Glutamatergic neuron (in vitro differentiated cells): ENCODE measurements around the gene NPAS2. TPM values are rescaled to one million over a fixed set of nuclear protein-coding genes. Genes with fewer than 3 reads are reported as not detected.

Source experiments
- DNase-seq: peaks from one replicate; pipeline ENCODE4 v3.0.0; 2022
- H3K27ac Mint-ChIP-seq: one replicate; pipeline ENCODE4 v1.8.0; 2020; ENCODE audit warnings: mild to moderate bottlenecking, mixed read lengths, inconsistent platforms; ENCODE audit not compliant: unreplicated experiment
- H3K27me3 Mint-ChIP-seq: one replicate; pipeline ENCODE4 v1.8.0; 2020; ENCODE audit warnings: mild to moderate bottlenecking, moderate library complexity, mixed read lengths, inconsistent platforms; ENCODE audit not compliant: unreplicated experiment
- H3K36me3 Mint-ChIP-seq: one replicate; pipeline ENCODE4 v1.8.0; 2020; ENCODE audit warnings: mild to moderate bottlenecking, mixed read lengths, inconsistent platforms; ENCODE audit not compliant: unreplicated experiment
- H3K4me1 Mint-ChIP-seq: one replicate; pipeline ENCODE4 v1.8.0; 2020; ENCODE audit warnings: mild to moderate bottlenecking, low read depth, mixed read lengths, inconsistent platforms; ENCODE audit not compliant: unreplicated experiment
- H3K4me3 Mint-ChIP-seq: one replicate; pipeline ENCODE4 v1.8.0; 2020; ENCODE audit warnings: mild to moderate bottlenecking, mixed read lengths, inconsistent platforms; ENCODE audit not compliant: unreplicated experiment
- H3K9me3 Mint-ChIP-seq: one replicate; pipeline ENCODE4 v1.8.0; 2020; ENCODE audit warnings: mild to moderate bottlenecking, moderate library complexity, mixed read lengths, inconsistent platforms; ENCODE audit not compliant: unreplicated experiment
- CTCF ChIP-seq: fragments of 200-600 bp; sonication (generic); IDR thresholded peaks from one replicate; pipeline ENCODE4 v1.5.0; 2021; ENCODE audit not compliant: partially characterized antibody, unreplicated experiment
- total RNA-seq: library from RNA; stranded (reverse); fragmentation: NEBNext Ultra II Directional; extraction: Animal tissue kit (Norgen Biotek cat#: 25700); gene quantifications from one replicate; pipeline ENCODE4 v1.2.1, GENCODE V29; 2021; ENCODE audit not compliant: unreplicated experiment

NPAS2 gene
- total RNA-seq, 1 donor from 2014 or later: 0.54 TPM

DNA sequence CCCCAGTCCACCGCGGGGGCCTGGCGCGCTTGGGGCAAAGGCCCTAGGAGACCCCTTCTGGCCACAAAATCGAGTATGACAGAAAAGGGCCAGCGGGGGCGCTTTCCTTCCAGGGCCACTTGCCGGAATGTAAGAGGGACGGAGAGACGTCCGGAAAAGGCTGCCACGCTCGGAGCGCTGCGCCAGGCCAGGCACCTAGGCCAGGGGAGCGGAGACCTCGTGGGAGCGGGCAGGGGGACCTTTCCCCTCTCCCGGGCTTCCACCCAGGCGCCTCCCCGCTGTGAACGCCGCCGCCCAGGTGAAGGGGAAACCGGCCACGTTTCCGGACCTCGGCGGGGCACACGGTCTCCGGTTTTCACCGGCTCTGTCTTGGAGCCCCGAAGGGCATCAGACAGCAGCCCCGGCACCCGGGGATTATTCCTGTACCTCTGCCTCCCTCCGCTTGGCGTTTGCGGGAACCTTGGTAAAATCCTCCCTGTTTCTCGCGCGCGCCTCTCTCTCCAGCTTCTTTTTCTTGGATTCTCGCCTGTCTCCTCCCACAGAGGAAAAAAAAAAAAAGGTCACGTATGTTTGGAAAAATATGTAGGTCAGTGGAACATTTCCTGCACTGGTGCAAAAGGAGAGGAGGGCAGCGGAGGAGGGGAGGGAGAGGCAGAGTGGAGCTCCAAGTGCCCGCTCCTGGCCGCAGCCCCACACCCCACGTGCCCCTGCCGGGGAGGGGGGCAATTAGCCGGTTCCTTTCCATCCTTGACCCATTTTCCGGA, 1.2 kb upstream of the NPAS2 start:
- Mint-ChIP-seq H3K36me3 (no peaks in the 10 kb centered on the region), H3K4me1 (no peaks in the 10 kb centered on the region), H3K9me3 (peaks cover 7% of the 10 kb centered on the region), H3K27me3 (peaks cover 5% of the 10 kb centered on the region), H3K27ac (no peak overlapping the region), H3K4me3 (peak overlapping the region; percentile 75)
- TF ChIP-seq CTCF: no peak
- peak; percentile 57 for DNase-seq

DNA sequence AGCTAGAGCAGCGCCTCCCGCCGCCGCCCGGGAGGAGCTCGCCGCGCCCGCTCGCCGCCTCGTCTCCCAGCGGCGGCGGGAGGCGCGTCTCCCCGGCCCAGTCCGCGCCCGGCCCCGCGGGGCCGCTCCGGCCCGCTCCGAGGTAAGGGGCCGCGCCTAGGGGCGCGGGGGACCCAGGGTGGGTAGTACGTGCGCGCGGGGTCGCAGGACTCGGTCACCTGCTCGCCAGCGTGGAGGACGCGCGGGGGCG, 259 bp downstream of the NPAS2 start:
- H3K4me1 Mint-ChIP-seq: no peaks in the 10 kb centered on the region
- H3K9me3 Mint-ChIP-seq: peaks cover 7% of the 10 kb centered on the region
- H3K27ac Mint-ChIP-seq: no peak overlapping the region
- no peak overlapping the region for H3K4me3 Mint-ChIP-seq
- peaks cover 5% of the 10 kb centered on the region for H3K27me3 Mint-ChIP-seq
- TF ChIP-seq CTCF: no peak
- no peak for DNase-seq
- no peaks in the 10 kb centered on the region for H3K36me3 Mint-ChIP-seq

DNA sequence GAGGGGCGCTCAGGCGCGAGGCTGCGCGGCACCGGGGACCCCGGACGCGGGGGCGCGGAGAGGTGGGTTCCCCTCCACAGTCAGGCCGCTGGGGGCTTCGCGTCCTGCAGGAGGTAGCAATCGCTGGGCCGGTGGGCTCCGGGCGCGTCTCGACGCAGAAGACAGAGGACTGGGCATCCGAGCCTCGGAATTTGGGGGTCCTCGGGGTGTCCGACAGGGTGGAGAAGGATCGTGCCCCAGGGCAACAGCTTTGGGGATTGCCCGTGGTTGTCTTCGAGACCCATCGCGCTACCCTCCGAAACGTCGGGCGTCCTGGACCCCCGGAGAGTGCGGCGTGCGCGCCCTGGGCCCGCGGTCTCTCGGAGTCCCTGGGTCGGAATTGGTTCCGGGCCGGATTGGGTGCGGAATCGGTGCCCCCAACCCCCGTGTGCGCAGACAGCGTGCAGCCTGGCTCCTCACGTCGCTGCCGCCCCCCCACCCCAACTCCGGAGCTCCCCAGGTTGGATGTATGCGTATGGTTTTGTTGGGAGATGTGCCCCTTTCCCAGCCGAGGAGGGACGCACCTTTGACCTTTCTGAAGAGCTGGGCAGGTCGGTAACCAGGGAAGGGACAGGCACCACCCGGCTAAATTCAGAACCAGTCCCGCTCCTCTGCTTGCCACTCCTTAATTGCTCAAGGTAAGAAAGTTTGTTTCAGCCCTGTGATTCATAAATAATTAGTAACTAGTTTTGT, 750 bp downstream of the NPAS2 start:
- H3K4me3 Mint-ChIP-seq: peak overlapping the region; percentile 81
- H3K4me1 Mint-ChIP-seq: no peaks in the 10 kb centered on the region
- DNase-seq: peak; percentile 34
- no peaks in the 10 kb centered on the region for H3K36me3 Mint-ChIP-seq
- peaks cover 7% of the 10 kb centered on the region for H3K9me3 Mint-ChIP-seq
- TF ChIP-seq CTCF: no peak
- H3K27me3 Mint-ChIP-seq: peaks cover 5% of the 10 kb centered on the region
- H3K27ac Mint-ChIP-seq: no peak overlapping the region

DNA sequence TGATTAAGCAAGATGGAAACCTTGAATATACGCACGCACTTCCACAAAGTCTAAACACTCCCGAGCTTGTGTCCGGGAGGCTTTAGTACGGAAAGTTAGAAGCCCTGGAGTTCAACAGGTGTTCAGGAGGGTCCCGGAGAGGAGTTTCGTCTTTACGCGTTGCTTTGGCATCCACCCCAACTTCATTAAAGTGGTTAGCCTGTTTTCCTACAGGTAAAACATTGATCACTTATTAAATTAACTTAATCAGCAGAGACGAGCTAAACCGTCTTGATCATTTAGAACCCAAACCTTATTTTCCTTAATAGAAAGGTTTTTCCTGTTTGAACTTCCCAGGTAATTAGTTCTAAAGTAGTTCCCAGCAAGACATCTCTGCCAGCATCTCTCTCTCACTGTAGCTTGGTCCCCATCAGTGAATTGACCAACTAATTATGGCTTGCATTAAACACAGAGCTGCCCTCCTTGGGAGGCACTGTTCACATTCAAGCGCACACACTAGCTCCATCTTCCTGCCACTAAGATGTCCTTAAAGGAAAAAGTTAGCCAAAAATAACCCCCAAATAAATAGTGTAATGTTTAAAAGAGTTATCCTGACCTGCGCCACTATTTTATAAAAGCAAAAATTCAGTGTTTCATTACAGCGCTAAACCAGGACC, 1.4 kb downstream of the NPAS2 start:
- Mint-ChIP-seq H3K27ac (no peak overlapping the region), H3K4me1 (no peaks in the 10 kb centered on the region), H3K9me3 (peaks cover 7% of the 10 kb centered on the region), H3K27me3 (peaks cover 5% of the 10 kb centered on the region), H3K4me3 (peak overlapping the region; percentile 81), H3K36me3 (no peaks in the 10 kb centered on the region)
- DNase-seq: no peak
- no peak for TF ChIP-seq CTCF

DNA sequence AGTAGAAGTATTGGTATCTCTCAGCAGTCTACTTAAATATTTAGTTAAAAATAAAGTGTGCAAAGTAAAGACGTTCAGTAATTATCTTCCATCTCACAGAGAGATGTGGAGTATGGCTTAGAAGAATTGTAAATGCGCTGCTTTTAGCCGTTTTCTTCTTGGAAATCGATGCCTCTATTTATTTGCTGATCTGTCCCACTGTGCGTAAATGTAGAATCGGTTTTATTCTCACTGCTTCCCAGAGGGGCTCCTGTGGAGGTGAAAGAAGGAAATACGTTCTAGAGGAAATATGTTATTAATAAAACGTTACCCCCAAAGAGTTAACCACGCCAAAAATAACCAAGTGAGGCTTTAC, 1.9 kb downstream of the NPAS2 start:
- Mint-ChIP-seq H3K9me3 (peaks cover 7% of the 10 kb centered on the region), H3K4me3 (no peak overlapping the region), H3K4me1 (no peaks in the 10 kb centered on the region), H3K27me3 (peaks cover 5% of the 10 kb centered on the region), H3K36me3 (no peaks in the 10 kb centered on the region), H3K27ac (no peak overlapping the region)
- TF ChIP-seq CTCF: no peak
- DNase-seq: no peak
